NCI-H69 (cell line): ENCODE measurements around the gene TNFAIP8L3.

Experiments used
- DNase-seq: peaks from one replicate; lab custom pipeline; 2025; lab: John Stamatoyannopoulos, UW

Gene TNFAIP8L3

DNA sequence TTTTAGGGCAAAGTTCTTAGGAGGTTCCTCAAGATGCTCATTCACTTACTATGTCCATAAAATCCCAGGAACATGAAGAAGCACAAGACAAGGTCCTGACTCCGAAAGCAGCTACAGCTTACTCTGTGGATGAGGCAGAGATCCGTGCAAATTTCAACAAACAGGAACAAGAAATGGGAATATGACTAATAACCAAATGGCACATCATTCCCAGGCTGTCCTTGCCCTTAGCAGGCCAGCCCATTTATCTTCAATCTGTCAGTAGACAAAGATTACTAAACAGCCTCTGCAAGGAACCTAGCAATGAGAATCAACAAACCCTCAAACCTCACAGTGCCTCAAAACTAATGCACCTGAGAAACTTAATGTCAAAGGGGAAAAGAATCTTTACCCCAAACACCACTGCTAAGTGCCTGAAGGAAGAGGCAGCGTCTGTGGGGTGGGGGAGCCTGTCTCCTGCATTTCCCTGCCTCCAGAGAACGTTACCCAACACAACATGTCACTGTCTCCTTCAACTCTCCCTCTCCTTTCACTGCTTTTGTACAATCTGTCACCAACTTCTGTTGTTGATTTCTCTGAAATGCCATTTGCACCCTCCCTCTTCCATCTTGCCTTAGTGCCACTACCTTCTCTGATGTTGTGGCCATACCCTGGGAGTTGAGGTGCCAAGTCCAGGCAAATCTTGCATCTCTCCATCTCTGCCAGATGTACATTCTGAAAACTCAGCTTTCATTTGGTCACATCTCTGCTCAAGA, 4.8 kb downstream of the TNFAIP8L3 start:
- DNase-seq: no peak

DNA sequence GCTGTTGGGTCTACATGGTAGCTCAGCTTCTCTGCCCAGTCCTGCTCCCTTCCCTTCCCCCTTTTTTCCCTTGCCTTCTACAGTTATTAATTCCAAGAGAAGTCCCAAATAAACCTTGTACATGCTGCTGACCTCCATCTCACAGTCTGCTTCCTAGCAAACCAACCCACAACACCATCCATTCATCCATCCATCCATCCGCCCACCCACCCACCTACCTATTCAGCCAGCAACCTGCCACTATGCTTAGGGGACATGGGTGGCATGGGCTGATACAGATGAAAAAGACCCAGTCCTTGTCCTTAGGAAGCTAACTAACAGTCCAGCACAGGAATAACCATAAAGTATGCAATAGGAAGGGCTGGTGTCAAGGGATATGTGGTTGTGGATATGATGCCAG, 5.7 kb downstream of the TNFAIP8L3 start:
- no peak for DNase-seq

- DNase-seq: peak; percentile 74
These were observed 6.1 kb downstream of the TNFAIP8L3 start for GRCh38 chr15:51088585-51088984.

DNA sequence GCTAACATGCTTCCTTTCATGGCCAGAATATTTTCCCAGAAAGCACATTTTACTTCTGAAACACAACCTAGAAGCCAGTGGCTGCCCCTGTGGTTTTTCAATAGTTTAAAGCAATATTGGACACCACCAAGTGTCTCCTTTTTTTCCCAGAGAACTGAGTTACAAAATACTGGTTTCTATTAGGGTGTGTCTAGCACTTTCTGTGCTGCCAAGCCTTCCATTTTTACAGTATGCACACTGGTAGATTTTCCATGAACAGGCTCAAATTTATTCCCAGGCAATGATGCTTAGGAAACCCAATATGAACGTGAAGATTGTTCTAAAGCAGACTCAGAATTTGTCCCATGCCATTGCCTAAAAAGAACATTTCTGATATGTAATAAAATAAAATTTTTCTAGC, 7.2 kb downstream of the TNFAIP8L3 start:
- DNase-seq: no peak

- no peak for DNase-seq
These were observed 8.3 kb downstream of the TNFAIP8L3 start for GRCh38 chr15:51086409-51086808.

DNA sequence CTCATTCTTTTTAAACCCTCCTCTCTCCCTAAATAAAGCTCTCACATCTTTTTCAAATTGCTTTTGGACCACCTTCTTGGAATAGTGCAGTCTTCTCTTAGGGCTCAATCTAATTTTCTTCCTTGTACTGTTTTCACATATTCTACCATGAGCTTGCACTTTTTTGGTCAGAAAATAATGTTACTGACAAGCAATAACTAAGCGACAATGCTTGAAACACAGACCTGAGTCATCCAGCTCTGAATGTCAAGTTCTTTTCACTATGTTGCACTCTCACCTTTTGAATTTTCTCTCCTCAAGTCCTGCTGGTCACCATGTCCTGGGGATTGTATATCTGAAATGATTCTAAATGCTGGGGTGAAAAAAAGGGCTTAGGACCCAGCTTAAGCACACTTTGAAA, 8.9 kb downstream of the TNFAIP8L3 start:
- DNase-seq: no peak

DNA sequence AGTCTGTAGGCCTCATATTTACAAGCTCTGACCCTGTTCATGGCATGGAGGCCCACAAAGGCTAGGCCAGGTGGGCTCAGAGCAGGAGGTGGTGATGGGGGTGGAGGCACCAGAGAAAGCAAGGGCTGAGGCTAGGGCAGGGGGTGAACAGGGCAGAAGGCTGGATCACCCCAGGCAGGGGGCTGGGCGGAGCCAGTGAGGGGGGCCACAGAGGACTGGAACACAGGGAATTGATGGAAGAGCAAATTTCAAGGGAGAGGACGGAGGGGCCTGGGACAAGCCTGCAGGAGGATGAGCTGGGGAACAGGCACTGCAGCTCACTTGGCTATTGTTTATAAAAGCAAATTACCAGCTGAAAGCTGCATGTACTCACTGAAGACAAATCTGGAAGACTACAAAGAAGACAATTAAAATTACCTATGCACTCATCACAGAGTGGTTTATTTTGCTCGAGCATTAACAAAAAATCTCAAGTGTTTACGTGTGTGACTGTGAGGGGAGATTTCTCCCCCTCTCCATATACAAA, 11.0 kb downstream of the TNFAIP8L3 start:
- DNase-seq: no peak

DNA sequence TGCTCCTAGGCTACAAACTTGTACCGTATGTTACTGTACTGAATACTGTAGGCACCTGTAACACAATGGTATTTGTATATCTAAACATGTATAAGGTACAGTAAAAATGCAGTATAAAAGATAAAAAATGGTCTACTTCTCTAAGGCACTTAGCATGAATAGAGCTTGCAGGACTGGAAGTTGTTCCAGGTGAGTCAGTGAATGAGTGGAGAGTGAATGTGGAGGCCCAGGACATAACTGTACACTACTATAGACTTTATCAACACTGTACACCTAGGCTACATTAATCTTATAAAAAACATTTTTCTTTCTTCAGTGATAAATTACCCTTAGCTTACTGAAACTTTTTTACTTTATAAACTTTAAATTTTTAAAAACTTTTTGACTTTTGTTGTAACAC, 12.5 kb downstream of the TNFAIP8L3 start:
- no peak for DNase-seq

- DNase-seq: no peak
These were observed 14.4 kb downstream of the TNFAIP8L3 start for GRCh38 chr15:51080286-51080685.

- DNase-seq: no peak
These were observed 15.5 kb downstream of the TNFAIP8L3 start for GRCh38 chr15:51079226-51079625.

DNA sequence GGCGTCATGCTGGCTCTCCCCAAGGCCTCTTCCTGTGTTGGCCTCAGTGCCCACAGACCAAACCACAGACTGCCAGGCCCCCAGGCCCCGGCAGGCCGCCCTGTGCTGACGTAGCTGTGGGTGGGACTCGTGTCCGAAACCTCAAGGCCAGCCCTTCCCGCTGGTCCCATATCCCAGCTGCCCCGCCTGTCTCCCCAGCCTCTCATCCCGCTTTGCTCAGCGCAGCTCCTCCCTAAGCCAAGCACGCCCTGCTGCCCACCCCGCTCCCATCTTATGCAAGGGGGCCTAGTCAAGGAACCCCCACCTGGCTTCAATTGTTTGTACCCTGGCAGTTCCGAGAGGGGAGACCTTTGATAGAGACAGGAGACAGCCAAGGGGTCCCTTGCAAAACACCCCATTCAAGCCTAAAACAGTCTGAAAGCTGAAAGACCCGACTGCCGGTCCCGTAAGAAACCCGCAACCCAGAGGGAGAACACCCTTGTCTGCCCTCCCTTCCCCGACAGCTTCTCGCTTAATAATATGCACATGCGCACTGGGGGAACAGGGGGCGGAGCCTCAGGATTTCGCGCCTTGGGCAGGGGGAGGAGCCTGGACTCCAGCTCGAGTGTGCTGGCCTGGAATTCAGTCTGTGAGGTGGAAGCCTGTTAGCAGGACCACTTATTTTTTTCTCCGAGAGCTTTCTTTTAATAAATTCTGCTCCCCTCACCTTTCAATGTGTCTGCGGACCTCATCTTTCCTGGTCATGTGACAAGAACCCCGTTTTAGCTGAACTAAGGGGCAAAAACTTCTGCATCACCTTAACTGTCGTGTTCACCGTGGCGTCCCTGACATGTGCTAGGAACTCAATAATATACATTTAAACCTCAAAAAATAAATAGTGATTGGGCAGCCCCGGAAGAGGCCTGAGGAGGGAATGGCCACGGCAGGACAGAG, 17.2 kb downstream of the TNFAIP8L3 start:
- peak; percentile 95 for DNase-seq

GRCh38 chr15:51076524-51077220, 18.0 kb downstream of the TNFAIP8L3 start:
- no peak for DNase-seq

DNA sequence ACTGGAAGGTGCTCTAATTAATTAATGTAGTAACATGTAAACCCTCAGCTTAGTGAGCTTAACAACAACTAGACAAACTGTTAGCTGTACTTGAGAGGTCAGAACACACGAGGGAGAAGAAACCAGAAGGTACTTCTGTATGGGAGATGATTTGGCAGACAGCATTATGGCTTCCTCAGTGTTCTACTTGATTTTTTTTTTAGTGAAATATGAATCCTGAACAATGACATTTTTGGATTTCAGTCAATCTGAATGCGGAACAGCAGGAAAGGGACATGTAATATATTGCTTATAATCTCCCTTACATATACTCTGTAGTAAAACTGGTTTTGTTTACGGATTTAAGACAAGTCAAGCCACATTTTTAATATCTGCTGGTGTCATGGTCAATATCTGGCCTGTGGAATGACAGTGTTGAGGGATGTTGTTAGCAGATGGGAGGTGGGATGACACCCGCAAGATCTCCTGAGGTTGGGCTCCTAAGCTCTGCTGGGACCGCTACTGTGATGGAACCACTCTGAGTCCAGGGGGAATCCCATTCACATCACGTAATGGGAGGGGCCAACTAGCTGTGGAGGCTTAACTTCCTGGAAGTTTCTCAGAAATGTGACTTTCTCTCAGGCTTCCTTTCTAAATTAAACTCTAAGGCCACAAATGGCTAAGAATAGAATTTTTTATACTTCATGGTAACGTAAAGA, 18.7 kb downstream of the TNFAIP8L3 start:
- no peak for DNase-seq

DNA sequence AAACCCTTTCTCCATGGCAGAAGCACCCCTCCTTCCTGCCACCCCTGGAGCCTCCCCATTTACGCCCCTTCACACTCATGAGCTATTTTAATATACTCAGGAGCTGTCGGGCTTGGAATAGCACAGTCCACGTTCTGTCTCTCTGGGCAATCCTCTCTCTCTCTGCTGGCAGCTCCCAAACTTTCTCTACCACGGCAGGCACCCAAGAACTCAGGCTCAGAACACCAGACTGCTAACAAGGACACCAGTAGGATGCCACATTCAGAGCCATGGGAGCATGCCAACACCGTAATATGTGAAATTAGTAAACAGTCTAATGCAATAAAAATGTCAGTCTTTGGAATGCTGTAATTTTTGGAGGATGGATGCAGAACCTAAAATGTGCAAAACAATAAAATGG, 19.3 kb downstream of the TNFAIP8L3 start:
- no peak for DNase-seq

GRCh38 chr15:51074926-51075325, 19.8 kb downstream of the TNFAIP8L3 start:
- no peak for DNase-seq

- DNase-seq: no peak
These were observed 23.1 kb downstream of the TNFAIP8L3 start for GRCh38 chr15:51071578-51071977.

GRCh38 chr15:51069983-51070382, 24.7 kb downstream of the TNFAIP8L3 start:
- no peak for DNase-seq

DNA sequence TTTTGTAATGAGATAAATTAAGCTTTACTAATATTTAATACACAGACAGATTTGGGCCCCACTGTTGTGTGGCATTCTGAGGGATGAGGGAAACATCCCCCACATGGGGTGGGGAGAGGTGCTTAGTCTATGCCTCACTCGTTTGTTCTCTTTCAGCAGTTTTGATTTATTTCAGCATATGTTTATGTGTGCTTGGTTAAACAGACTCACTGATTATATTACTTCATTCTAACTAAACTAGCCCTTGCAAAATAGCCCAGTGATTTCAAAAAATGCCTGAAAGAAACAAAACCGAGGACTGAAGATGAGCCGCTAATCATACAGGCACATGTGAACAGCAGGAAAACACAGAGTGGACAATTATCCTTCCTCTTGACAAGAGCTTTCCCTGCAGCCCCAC, 27.2 kb downstream of the TNFAIP8L3 start:
- DNase-seq: no peak

- no peak for DNase-seq
These were observed 28.9 kb downstream of the TNFAIP8L3 start for GRCh38 chr15:51065781-51066180.

DNA sequence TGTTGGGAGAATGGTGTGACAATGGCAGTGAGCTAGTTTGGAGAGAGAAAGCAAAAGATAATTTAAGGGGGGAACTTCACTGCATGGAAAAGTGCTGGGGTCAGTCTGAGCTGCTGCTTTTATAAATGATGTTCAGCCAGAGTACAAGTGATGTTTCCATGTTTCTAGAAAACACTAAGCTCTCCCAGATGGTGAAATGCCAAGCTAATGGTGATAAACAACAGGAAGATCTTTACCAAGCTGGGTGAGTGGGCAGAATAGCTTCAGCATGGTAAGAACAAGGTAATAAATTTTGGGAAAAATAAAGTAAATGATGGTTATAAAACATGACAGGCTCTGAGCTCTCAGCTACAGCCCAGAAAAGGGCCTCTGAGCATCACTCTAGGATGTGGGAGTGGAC, 29.4 kb downstream of the TNFAIP8L3 start:
- no peak for DNase-seq

DNA sequence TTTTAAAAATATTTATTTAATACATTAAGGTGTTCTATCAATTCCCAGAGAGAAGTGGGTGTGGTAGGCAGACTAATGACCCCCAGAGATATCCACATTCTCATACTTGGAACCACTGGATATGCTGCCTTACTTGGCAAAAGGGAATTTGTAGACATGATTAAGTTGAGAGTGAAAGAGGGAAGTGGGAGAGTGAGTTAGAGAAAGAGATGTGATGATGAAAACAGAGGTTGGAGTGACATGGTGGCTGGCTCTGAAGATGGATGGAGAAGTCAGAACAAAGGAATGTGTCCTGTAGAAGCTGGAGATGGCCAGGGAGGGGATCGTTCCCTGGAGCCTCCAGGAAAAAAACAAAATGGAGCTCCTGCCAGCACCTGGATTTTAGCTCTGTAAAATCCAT, 32.0 kb downstream of the TNFAIP8L3 start:
- DNase-seq: no peak
